ENCODE data around the gene ANXA4. TPM values are rescaled to one million over a fixed set of nuclear protein-coding genes. Genes with fewer than 3 reads are reported as not detected.

The ANXA4 gene
- total RNA-seq, 1 experiment from 2014 or later = 82.9 TPM

DNA sequence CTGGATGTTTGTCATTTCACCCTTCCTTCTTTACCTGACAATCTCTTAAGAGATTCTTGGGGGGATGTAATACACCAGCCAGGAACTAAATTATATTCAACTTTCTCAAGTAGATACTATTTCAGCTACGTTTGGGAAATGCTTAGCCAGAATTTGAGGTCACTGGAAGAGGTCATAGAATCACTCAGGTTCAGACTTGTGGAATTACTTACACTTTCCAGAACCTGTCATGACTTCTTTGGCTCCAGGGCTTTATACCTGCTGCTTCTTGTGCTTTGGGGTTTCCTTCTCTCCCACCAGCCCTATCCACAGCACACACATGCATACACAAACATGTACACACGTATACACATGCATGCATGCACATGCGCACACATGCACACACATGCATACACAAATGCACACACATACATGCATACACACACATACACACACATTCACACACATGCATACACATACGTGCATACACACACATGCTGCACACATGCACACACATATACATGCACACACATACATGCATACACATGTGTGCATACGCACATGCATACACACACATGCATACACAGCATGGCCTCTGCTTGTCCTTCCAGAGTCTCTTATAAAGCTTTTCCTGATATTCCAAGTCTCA is 23.5 kb upstream of the ANXA4 start:
- BruUV-seq (replicated peaks) = no TSS peak
- Histone ChIP-seq H3K9me2 (ENCODE audit: insufficient read depth) (no peaks in the 10 kb centered on the region), H4K20me1 (ENCODE audit: insufficient read depth) (no peaks in the 10 kb centered on the region), H3K4me2 (no peak overlapping the region), H3K4me1 (replicated peaks; ENCODE audit: insufficient read depth) (no peaks in the 10 kb centered on the region), H3K27me3 (ENCODE audit: insufficient read depth, low read depth) (no peaks in the 10 kb centered on the region), H3K36me3 (ENCODE audit: low read depth) (no peaks in the 10 kb centered on the region), H3K9me3 (ENCODE audit: insufficient read depth, low read depth) (no peaks in the 10 kb centered on the region), H3K27ac (no peak overlapping the region), H3K4me3 (no peak overlapping the region), H3K79me2 (ENCODE audit: low read depth) (no peaks in the 10 kb centered on the region), H3F3A (ENCODE audit: insufficient read depth, low read depth) (no peaks in the 10 kb centered on the region; the same call in 1 of the 2 replicates), H2AFZ (no peak overlapping the region)
- intact Hi-C loops (cut with micrococcal nuclease; ENCODE audit: unreplicated experiment) = no loop called here
- ChIA-PET POLR2A (ENCODE audit: unreplicated experiment) (no interaction called here), CTCF (interaction anchor here (0.6 kb wide), 2 partner anchors 406 to 1216 kb away, joined by 3 to 4 read pairs; no protein-coding TSS in a partner anchor)
- no peak for DNase-seq
- TF ChIP-seq EZH2 (IDR thresholded peaks at IDR 0.05; ENCODE audit: low read depth) = no peak
- TF ChIP-seq, protein P1, sequence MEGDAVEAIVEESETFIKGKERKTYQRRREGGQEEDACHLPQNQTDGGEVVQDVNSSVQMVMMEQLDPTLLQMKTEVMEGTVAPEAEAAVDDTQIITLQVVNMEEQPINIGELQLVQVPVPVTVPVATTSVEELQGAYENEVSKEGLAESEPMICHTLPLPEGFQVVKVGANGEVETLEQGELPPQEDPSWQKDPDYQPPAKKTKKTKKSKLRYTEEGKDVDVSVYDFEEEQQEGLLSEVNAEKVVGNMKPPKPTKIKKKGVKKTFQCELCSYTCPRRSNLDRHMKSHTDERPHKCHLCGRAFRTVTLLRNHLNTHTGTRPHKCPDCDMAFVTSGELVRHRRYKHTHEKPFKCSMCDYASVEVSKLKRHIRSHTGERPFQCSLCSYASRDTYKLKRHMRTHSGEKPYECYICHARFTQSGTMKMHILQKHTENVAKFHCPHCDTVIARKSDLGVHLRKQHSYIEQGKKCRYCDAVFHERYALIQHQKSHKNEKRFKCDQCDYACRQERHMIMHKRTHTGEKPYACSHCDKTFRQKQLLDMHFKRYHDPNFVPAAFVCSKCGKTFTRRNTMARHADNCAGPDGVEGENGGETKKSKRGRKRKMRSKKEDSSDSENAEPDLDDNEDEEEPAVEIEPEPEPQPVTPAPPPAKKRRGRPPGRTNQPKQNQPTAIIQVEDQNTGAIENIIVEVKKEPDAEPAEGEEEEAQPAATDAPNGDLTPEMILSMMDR (conservative IDR thresholded peaks at IDR 0.05) = no peak

DNA sequence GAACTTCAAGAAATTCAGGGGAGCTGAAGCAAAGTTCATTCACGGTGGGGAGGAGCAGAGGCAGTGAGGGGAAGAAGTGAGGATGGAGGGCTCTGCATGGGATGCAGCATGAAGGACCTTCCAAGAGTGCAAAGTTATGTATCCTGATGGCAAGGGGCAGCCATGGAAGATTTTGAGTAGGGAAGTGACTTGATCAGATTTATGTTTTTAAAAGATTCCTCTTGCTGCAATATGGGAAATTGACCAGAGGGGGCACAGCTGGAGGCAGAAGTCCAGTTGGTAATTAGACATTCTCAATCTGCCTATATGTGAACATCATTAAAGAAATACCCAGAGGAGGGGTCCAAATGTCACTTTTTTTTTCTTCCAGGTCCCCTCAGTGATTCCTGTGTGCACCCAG is 21.5 kb upstream of the ANXA4 start:
- BruUV-seq (replicated peaks) = no TSS peak
- H3F3A ChIP-seq (ENCODE audit: insufficient read depth, low read depth) = no peaks in the 10 kb centered on the region; the same call in 1 of the 2 replicates
- no peaks in the 10 kb centered on the region for H3K36me3 ChIP-seq (ENCODE audit: low read depth)
- no peak overlapping the region for H3K4me3 ChIP-seq
- DNase-seq = no peak
- no peaks in the 10 kb centered on the region for H3K79me2 ChIP-seq (ENCODE audit: low read depth)
- CTCF ChIA-PET = interaction anchor here (0.6 kb wide), 1 partner anchor 418 kb away, joined by 3 read pairs; no protein-coding TSS in a partner anchor
- no peak for TF ChIP-seq EZH2 (IDR thresholded peaks at IDR 0.05; ENCODE audit: low read depth)
- TF ChIP-seq, protein P1 (conservative IDR thresholded peaks at IDR 0.05) = peak; percentile 55
- intact Hi-C loops (cut with micrococcal nuclease; ENCODE audit: unreplicated experiment) = loop anchor here (5.0 to 10.0 kb wide), 3 partner anchors 77 to 924 kb away; partner anchors contain the start of gene SNRNP27
- POLR2A ChIA-PET (ENCODE audit: unreplicated experiment) = interaction anchor here (0.5 kb wide), 1 partner anchor 121 kb away, joined by 24 read pairs; no protein-coding TSS in a partner anchor
- H4K20me1 ChIP-seq (ENCODE audit: insufficient read depth) = no peaks in the 10 kb centered on the region
- no peak overlapping the region for H2AFZ ChIP-seq
- H3K9me2 ChIP-seq (ENCODE audit: insufficient read depth) = no peaks in the 10 kb centered on the region
- no peaks in the 10 kb centered on the region for H3K9me3 ChIP-seq (ENCODE audit: insufficient read depth, low read depth)
- H3K27me3 ChIP-seq (ENCODE audit: insufficient read depth, low read depth) = no peaks in the 10 kb centered on the region
- H3K4me2 ChIP-seq = no peak overlapping the region
- no peak overlapping the region for H3K27ac ChIP-seq
- H3K4me1 ChIP-seq (replicated peaks; ENCODE audit: insufficient read depth) = no peaks in the 10 kb centered on the region

DNA sequence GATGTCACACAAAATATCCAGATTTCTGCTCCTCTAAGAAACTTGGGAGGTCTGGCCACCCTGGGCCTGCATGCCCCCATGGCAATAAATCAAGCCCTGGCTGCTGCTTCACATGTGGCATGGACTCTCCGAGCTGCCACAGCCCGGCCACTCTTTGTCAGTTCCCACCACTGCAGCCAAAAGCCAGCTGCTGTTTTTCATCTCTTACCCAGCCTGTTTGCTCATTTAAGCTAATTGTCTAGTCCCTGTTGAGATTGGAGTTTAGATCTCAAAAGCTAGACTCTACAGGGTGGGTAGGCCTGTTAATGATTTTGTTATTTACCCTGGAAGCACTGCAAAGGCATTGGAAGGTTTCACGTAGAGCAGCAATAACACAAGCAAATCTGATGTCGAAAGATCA is 20.9 kb upstream of the ANXA4 start:
- BruUV-seq (replicated peaks) = no TSS peak
- no peak overlapping the region for H3K4me2 ChIP-seq
- H2AFZ ChIP-seq = no peak overlapping the region
- no peaks in the 10 kb centered on the region for H3K36me3 ChIP-seq (ENCODE audit: low read depth)
- no peak for TF ChIP-seq EZH2 (IDR thresholded peaks at IDR 0.05; ENCODE audit: low read depth)
- TF ChIP-seq, protein P1 (conservative IDR thresholded peaks at IDR 0.05) = no peak
- H3K9me2 ChIP-seq (ENCODE audit: insufficient read depth) = no peaks in the 10 kb centered on the region
- H4K20me1 ChIP-seq (ENCODE audit: insufficient read depth) = no peaks in the 10 kb centered on the region
- no peak overlapping the region for H3K4me3 ChIP-seq
- no peak for DNase-seq
- ChIA-PET CTCF (no interaction called here), POLR2A (ENCODE audit: unreplicated experiment) (no interaction called here)
- no peaks in the 10 kb centered on the region for H3K4me1 ChIP-seq (replicated peaks; ENCODE audit: insufficient read depth)
- no peaks in the 10 kb centered on the region for H3K79me2 ChIP-seq (ENCODE audit: low read depth)
- intact Hi-C loops (cut with micrococcal nuclease; ENCODE audit: unreplicated experiment) = loop anchor here (5.0 to 10.0 kb wide), 3 partner anchors 76 to 924 kb away; partner anchors contain the start of gene SNRNP27
- H3F3A ChIP-seq (ENCODE audit: insufficient read depth, low read depth) = no peaks in the 10 kb centered on the region; the same call in 1 of the 2 replicates
- no peaks in the 10 kb centered on the region for H3K9me3 ChIP-seq (ENCODE audit: insufficient read depth, low read depth)
- H3K27me3 ChIP-seq (ENCODE audit: insufficient read depth, low read depth) = no peaks in the 10 kb centered on the region
- H3K27ac ChIP-seq = no peak overlapping the region
